Measurements from ENCODE around the gene RAD54L. TPM values are rescaled to one million over a fixed set of nuclear protein-coding genes. Genes with fewer than 3 reads are reported as not detected.

The RAD54L gene
- total and polyA plus RNA-seq, 2 experiments from 2014 or later = 4.2 to 6.2 TPM

DNA sequence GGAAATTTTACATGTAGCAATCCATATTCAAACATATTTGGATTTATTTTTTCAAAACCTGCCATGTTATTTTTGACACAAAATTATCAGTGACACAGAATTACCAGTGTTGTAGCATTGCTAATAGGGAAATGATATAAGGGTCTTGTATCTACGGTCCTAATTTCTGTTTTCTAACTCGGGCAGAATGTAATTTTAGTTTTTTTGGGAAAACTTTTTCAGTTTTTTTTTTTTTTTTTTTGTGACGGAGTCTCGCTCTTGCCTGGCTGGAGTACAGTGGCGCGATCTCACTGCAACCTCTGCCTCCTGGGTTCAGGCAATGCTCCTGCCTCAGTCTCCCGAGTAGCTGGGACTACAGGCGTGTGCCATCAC is 58.6 kb downstream of the RAD54L start:
- Histone ChIP-seq H3K4me2 (peak overlapping the region; percentile 85), H3K4me1 (ENCODE audit: insufficient read depth) (peaks cover 6% of the 10 kb centered on the region), H3K27me3 (no peaks in the 10 kb centered on the region), H3K79me2 (peaks cover 82% of the 10 kb centered on the region), H4K20me1 (ENCODE audit: insufficient read depth, poor library complexity, severe bottlenecking) (peaks cover 37% of the 10 kb centered on the region), H3K27ac (no peak overlapping the region), H3K9me2 (replicated peaks; ENCODE audit: insufficient read depth) (no peaks in the 10 kb centered on the region), H3K9me3 (ENCODE audit: low read depth) (no peaks in the 10 kb centered on the region), H3K4me3 (no peak overlapping the region), H3K36me3 (replicated peaks; ENCODE audit: insufficient read depth, low read depth) (no peaks in the 10 kb centered on the region), H2AFZ (no peak overlapping the region)
- WGBS (ENCODE audit: low lambda C conversion rate, missing lambda C conversion rate) = 93% methylated on average over 8 of the region's 8 CpGs
- no peak for TF ChIP-seq CTCF (IDR thresholded peaks at IDR 0.05; ENCODE audit: poor library complexity)
- TF ChIP-seq EZH2phosphoT487 (IDR thresholded peaks at IDR 0.05; ENCODE audit: low read depth, severe bottlenecking, unreplicated experiment) = no peak
- no peak for TF ChIP-seq EZH2 (IDR thresholded peaks at IDR 0.05; ENCODE audit: borderline replicate concordance)
- DNase-seq (ENCODE audit: low spot score) = no peak

DNA sequence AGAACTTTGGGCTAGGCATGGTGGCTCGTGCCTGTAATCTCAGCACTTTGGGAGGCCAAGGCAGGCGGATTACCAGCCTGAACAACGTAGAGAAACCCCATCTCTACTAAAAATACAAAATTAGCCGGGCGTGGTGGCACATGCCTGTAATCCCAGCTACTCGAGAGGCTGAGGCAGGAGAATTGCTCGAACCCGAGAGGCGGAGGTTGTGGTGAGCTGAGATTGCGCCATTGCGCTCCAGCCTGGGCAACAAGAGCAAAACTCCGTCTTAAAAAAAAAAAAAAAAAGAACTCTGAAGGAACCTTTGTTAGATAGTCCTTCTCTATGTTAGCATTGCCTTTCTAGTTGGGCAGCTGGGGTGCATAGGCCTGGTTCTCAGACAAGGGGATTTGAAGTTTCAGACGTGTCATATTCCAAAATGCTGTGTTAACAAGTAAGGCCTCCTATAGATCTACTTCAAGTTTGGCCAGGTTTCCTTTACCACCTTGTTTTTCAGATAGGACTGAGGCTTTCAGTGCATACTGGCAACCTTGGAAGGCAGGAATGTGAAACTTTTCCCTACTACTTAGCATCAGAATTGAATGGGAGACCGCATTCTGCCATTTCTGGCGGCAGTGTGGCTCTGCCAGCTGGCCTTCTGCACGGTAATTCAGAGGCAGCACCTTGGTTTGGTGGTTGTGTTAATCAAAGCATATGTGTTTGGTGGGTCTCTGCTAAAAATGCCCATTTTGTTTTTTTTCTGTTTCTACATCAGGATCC is 62.0 kb downstream of the RAD54L start:
- no peak overlapping the region for H3K4me3 ChIP-seq
- H4K20me1 ChIP-seq (ENCODE audit: insufficient read depth, poor library complexity, severe bottlenecking) = peaks cover 30% of the 10 kb centered on the region
- H3K79me2 ChIP-seq = peaks cover 56% of the 10 kb centered on the region
- 97% methylated on average over 16 of the region's 16 CpGs for WGBS (ENCODE audit: low lambda C conversion rate, missing lambda C conversion rate)
- TF ChIP-seq CTCF (IDR thresholded peaks at IDR 0.05; ENCODE audit: poor library complexity) (no peak), EZH2 (IDR thresholded peaks at IDR 0.05; ENCODE audit: borderline replicate concordance) (no peak), EZH2phosphoT487 (IDR thresholded peaks at IDR 0.05; ENCODE audit: low read depth, severe bottlenecking, unreplicated experiment) (no peak)
- H3K27ac ChIP-seq = no peak overlapping the region
- H3K9me3 ChIP-seq (ENCODE audit: low read depth) = no peaks in the 10 kb centered on the region
- H3K27me3 ChIP-seq = no peaks in the 10 kb centered on the region
- H3K4me2 ChIP-seq = no peak overlapping the region
- DNase-seq (ENCODE audit: low spot score) = no peak
- no peaks in the 10 kb centered on the region for H3K9me2 ChIP-seq (replicated peaks; ENCODE audit: insufficient read depth)
- no peaks in the 10 kb centered on the region for H3K36me3 ChIP-seq (replicated peaks; ENCODE audit: insufficient read depth, low read depth)
- H3K4me1 ChIP-seq (ENCODE audit: insufficient read depth) = peaks cover 5% of the 10 kb centered on the region
- no peak overlapping the region for H2AFZ ChIP-seq

DNA sequence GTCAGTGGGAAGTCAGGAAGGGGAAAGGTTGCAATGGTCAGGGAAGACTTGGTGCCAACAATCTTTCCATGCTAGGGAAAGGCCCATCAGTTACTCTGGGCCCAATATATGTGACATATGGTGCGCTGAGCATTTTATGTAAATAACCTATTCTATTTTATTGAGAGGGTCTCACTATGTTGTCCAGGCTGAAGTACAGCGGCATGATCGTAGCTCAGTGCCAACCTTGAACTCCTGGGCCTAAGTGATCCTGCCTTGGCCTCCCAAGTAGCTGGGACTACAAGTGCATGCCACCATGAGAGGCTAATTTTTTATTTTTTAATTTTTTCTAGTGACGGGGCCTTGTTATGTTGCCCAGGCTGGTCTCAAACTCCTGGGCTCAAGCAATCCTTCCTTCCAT is 62.8 kb downstream of the RAD54L start:
- Histone ChIP-seq H3K9me3 (ENCODE audit: low read depth) (no peaks in the 10 kb centered on the region), H3K27me3 (no peaks in the 10 kb centered on the region), H2AFZ (no peak overlapping the region), H3K27ac (no peak overlapping the region), H3K4me3 (no peak overlapping the region), H3K4me2 (no peak overlapping the region), H3K9me2 (replicated peaks; ENCODE audit: insufficient read depth) (no peaks in the 10 kb centered on the region), H3K4me1 (ENCODE audit: insufficient read depth) (no peaks in the 10 kb centered on the region), H3K79me2 (peaks cover 48% of the 10 kb centered on the region), H3K36me3 (replicated peaks; ENCODE audit: insufficient read depth, low read depth) (no peaks in the 10 kb centered on the region), H4K20me1 (ENCODE audit: insufficient read depth, poor library complexity, severe bottlenecking) (peaks cover 26% of the 10 kb centered on the region)
- 97% methylated on average over 4 of the region's 4 CpGs for WGBS (ENCODE audit: low lambda C conversion rate, missing lambda C conversion rate)
- TF ChIP-seq EZH2 (IDR thresholded peaks at IDR 0.05; ENCODE audit: borderline replicate concordance) (no peak), EZH2phosphoT487 (IDR thresholded peaks at IDR 0.05; ENCODE audit: low read depth, severe bottlenecking, unreplicated experiment) (no peak), CTCF (IDR thresholded peaks at IDR 0.05; ENCODE audit: poor library complexity) (no peak)
- DNase-seq (ENCODE audit: low spot score) = no peak

Data from hepatocyte (in vitro differentiated cells).